Chondrocyte (in vitro differentiated cells): ENCODE results near the gene RYK. TPM values are rescaled to one million over a fixed set of nuclear protein-coding genes. Genes with fewer than 3 reads are reported as not detected.
A peak's percentile ranks its signal among the peaks of the same experiment; 100 is the strongest.

Experiments used
- DNase-seq: peaks from one replicate; pipeline ENCODE4 v3.0.0; 2021; ENCODE audit warnings: mixed read lengths, low spot score
- H3K27ac Mint-ChIP-seq: one replicate; pipeline ENCODE4 v1.8.0; 2021; ENCODE audit warnings: mild to moderate bottlenecking, moderate library complexity, mixed read lengths; ENCODE audit not compliant: unreplicated experiment
- H3K27me3 Mint-ChIP-seq: 2 replicates; pipeline ENCODE4 v1.8.0; 2021; ENCODE audit warnings: low read depth, mixed read lengths
- H3K36me3 Mint-ChIP-seq: 2 replicates; pipeline ENCODE4 v1.8.0; 2021; ENCODE audit warnings: low read depth, mixed read lengths
- H3K4me1 Mint-ChIP-seq: 2 replicates; pipeline ENCODE4 v1.8.0; 2021; ENCODE audit warnings: low read depth, mild to moderate bottlenecking, mixed read lengths
- H3K4me3 Mint-ChIP-seq: one replicate; pipeline ENCODE4 v1.8.0; 2021; ENCODE audit warnings: mild to moderate bottlenecking, moderate library complexity, mixed read lengths; ENCODE audit not compliant: unreplicated experiment
- H3K9me3 Mint-ChIP-seq: 2 replicates; pipeline ENCODE4 v1.8.0; 2021; ENCODE audit warnings: low read depth, mixed read lengths
- total RNA-seq: library from RNA; stranded (reverse); gene quantifications from 3 replicates; pipeline ENCODE4 v1.2.1, GENCODE V29; 2021
- TF ChIP-seq, protein P1 (sequence below): fragments of 200-600 bp; sonication (generic); IDR thresholded peaks from 2 replicates; pipeline ENCODE4 v1.5.0; 2021; ENCODE audit warnings: antibody characterized with exemption, mild to moderate bottlenecking, moderate library complexity

RYK gene
- total RNA-seq, 1 donor from 2014 or later: 49.6 TPM

DNA sequence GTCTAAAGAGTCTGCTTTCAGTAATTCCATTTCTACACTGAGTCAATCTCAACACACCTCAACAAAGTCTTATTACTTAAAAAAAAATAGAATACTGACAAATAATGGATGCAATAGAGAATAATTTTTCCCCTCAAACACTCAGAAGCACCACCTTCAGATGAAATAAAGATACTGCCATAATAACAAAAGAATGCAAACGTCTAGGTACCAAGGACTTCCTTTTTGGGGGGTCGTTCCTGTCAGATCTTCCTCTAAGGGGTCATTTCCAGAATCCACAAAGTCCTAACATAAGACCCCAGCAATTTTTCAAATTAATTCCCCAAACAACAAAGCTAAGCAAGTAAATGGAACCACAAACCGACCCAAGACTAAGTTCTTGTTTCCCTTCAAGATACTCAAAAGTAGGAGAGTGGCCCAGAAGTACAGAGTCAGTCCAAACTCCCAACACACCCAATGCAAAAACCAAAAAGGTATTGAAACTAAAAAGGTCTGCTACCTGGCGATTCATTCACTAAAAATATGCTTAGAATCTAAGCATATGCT is 1.3 kb downstream of the RYK start:
- H3K4me1 Mint-ChIP-seq: peaks cover 43% of the 10 kb centered on the region
- no peaks in the 10 kb centered on the region for H3K36me3 Mint-ChIP-seq
- H3K27ac Mint-ChIP-seq: peak overlapping the region; percentile 98
- peak overlapping the region; percentile 93 for H3K4me3 Mint-ChIP-seq
- no peak for DNase-seq
- TF ChIP-seq, protein P1, sequence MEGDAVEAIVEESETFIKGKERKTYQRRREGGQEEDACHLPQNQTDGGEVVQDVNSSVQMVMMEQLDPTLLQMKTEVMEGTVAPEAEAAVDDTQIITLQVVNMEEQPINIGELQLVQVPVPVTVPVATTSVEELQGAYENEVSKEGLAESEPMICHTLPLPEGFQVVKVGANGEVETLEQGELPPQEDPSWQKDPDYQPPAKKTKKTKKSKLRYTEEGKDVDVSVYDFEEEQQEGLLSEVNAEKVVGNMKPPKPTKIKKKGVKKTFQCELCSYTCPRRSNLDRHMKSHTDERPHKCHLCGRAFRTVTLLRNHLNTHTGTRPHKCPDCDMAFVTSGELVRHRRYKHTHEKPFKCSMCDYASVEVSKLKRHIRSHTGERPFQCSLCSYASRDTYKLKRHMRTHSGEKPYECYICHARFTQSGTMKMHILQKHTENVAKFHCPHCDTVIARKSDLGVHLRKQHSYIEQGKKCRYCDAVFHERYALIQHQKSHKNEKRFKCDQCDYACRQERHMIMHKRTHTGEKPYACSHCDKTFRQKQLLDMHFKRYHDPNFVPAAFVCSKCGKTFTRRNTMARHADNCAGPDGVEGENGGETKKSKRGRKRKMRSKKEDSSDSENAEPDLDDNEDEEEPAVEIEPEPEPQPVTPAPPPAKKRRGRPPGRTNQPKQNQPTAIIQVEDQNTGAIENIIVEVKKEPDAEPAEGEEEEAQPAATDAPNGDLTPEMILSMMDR: peak; percentile 59
- H3K27me3 Mint-ChIP-seq: no peaks in the 10 kb centered on the region
- no peaks in the 10 kb centered on the region for H3K9me3 Mint-ChIP-seq

DNA sequence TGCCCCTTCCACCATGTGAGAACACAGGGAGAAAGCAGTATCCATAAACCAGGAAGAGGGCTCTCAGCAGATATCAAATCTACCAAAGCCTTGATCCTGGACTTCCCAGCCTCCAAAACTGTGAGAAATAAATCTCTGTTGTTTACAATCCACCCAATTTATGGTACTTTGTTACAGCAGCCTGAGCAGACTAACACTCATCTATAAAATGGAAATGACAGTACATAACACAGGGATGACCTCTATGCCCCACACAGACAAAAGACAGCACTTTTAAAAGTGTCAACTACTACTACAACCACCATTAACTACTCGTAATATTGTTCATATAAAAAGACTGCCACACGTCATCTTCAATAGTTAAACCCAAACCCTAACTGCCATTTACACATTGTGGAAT is 5.7 kb downstream of the RYK start:
- no peaks in the 10 kb centered on the region for H3K27me3 Mint-ChIP-seq
- TF ChIP-seq, protein P1: no peak
- no peak overlapping the region for H3K4me3 Mint-ChIP-seq
- no peak overlapping the region for H3K27ac Mint-ChIP-seq
- DNase-seq: no peak
- H3K4me1 Mint-ChIP-seq: peaks cover 64% of the 10 kb centered on the region
- no peaks in the 10 kb centered on the region for H3K36me3 Mint-ChIP-seq
- no peaks in the 10 kb centered on the region for H3K9me3 Mint-ChIP-seq

DNA sequence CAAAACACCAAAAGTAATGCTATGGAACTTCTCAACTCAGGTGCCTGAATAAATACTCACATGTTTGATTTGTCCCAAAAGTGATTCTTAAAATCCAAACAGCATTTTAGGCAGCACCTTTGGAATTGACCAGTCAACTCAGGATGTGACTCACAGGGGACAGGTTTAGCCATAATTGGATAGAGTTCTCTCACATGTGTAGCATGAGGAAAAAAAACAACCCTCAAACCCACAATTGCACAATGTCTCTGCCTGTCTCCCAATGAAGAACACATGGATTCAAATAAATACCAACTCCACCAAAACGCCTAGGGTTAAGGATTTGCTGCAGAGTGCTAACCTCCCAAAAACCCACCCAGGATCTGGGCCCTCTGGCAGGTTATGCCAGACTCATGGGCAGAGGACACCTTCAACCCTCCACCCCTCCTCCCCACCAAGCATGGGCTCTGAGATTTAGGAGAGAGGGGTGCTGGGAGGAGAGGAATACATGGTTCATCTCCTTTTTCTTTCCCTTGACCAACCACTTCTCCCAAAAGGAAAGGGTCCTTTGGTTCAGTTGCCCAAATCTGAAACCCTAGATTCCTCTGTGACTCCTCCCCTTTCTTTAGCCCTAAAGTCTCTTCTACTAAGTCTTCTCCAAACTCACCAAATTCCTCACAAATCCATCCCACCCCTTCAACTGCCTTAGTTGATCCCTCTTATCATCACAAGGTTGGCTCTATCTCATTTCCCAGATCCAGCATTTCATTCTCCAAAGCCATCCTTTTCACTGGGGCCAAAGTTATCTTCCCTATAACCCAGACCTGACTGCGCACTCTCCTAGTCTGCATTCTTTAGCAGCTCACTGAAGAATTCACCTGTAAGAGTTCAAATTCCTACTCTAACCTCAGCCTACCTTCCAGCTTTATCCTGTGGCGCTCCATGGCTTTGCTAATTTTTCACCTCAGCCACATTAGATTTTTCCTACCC is 7.7 kb downstream of the RYK start:
- no peaks in the 10 kb centered on the region for H3K9me3 Mint-ChIP-seq
- peak overlapping the region; percentile 52 for H3K27ac Mint-ChIP-seq
- no peak for DNase-seq
- no peak overlapping the region for H3K4me3 Mint-ChIP-seq
- TF ChIP-seq, protein P1: no peak
- peaks cover 61% of the 10 kb centered on the region for H3K4me1 Mint-ChIP-seq
- no peaks in the 10 kb centered on the region for H3K27me3 Mint-ChIP-seq
- no peaks in the 10 kb centered on the region for H3K36me3 Mint-ChIP-seq

DNA sequence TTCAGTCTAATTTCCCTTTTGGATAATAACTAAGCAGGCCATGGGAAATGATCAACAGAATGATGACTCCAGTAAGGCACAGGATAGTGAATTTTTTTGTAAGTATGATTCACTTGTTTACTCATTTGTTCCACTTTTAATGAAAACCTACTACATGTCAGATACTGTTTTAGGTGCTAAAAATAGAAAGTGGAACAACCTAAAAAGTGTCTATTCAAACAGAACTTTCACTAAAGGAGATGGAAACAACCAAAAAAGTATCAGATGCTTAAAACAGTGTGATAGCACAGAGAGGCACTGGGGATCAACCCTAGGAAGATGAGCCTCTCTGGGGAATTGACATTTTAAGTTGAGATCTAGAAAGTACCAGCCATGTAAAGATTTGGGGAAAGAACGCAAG is 11.1 kb downstream of the RYK start:
- peaks cover 79% of the 10 kb centered on the region for H3K4me1 Mint-ChIP-seq
- TF ChIP-seq, protein P1: no peak
- H3K4me3 Mint-ChIP-seq: no peak overlapping the region
- DNase-seq: no peak
- H3K36me3 Mint-ChIP-seq: no peaks in the 10 kb centered on the region
- H3K27ac Mint-ChIP-seq: no peak overlapping the region
- no peaks in the 10 kb centered on the region for H3K9me3 Mint-ChIP-seq
- H3K27me3 Mint-ChIP-seq: no peaks in the 10 kb centered on the region

DNA sequence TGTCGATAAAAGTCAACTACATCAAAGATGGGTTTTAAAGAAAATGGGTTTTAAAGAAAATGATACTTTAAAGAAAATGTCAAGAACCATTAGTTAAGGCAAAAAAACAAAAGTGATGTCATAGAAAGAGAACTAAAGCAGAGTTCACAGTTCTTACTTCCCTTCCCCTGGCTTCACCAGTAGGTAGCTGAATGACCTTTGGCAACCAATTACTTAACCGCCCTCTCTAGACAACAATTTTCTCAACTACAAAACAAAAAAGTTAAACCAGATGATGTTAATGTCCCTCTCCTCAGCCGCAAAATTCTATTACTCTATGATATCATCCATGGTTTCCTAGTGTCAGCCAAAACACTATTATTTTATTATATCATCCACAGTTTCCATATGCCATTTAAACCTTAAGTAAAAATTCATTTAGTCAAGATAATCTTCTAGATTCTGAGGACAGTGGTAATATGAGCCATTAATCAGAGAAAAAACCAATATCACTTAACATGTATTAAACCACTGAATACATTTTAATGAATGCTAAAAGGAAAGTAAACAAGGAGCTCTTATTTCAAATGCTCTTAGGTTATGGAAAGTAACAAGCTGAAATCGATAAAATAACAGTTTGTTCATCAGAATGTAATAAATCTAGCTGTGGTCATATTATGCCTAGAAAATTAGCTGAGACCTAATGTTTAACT is 13.1 kb downstream of the RYK start:
- Mint-ChIP-seq H3K27me3 (no peaks in the 10 kb centered on the region), H3K36me3 (no peaks in the 10 kb centered on the region), H3K27ac (peak overlapping the region; percentile 65), H3K4me3 (no peak overlapping the region), H3K4me1 (peaks cover 66% of the 10 kb centered on the region), H3K9me3 (no peaks in the 10 kb centered on the region)
- DNase-seq: no peak
- TF ChIP-seq, protein P1: no peak
